HG03066 (cell line): ENCODE results near the gene SH3PXD2A.
"Not testable (repeated sequence)": the region's sequence is repeated elsewhere in the genome, so short reads cannot be mapped to it uniquely, and the experiment has no call there.

Experiments used
- ATAC-seq: cut with Tn5 transposase; IDR thresholded peaks from one replicate; pipeline ENCODE4 v1.9.1; 2021; ENCODE audit warnings: low read depth; ENCODE audit not compliant: unreplicated experiment

The SH3PXD2A gene

GRCh38 chr10:103676058-103676785 is 179.2 kb downstream of the SH3PXD2A start:
- no peak for ATAC-seq

GRCh38 chr10:103673606-103674005 is 181.8 kb downstream of the SH3PXD2A start:
- ATAC-seq, result no peak

- no peak for ATAC-seq
These were observed 183.0 kb downstream of the SH3PXD2A start for GRCh38 chr10:103672345-103672744.

GRCh38 chr10:103671126-103671895 is 184.1 kb downstream of the SH3PXD2A start:
- ATAC-seq, result no peak

- ATAC-seq, result no peak
These were observed 185.4 kb downstream of the SH3PXD2A start for GRCh38 chr10:103669944-103670343.

- no peak for ATAC-seq
These were observed 186.0 kb downstream of the SH3PXD2A start for GRCh38 chr10:103669243-103669929.

- ATAC-seq, result peak; percentile 79
These were observed 186.8 kb downstream of the SH3PXD2A start for GRCh38 chr10:103668351-103669242.

- ATAC-seq, result no peak
These were observed 188.0 kb downstream of the SH3PXD2A start for GRCh38 chr10:103667356-103667755.

- no peak for ATAC-seq
These were observed 188.6 kb downstream of the SH3PXD2A start for GRCh38 chr10:103666762-103667150.

- no peak for ATAC-seq
These were observed 189.2 kb downstream of the SH3PXD2A start for GRCh38 chr10:103666087-103666761.

GRCh38 chr10:103665162-103665889 is 190.1 kb downstream of the SH3PXD2A start:
- ATAC-seq, result no peak

GRCh38 chr10:103663802-103664201 is 191.6 kb downstream of the SH3PXD2A start:
- ATAC-seq, result no peak

GRCh38 chr10:103663236-103663635 is 192.1 kb downstream of the SH3PXD2A start:
- no peak for ATAC-seq

- ATAC-seq, result not testable (repeated sequence)
These were observed 192.7 kb downstream of the SH3PXD2A start for GRCh38 chr10:103662704-103663103.

- ATAC-seq, result no peak
These were observed 194.0 kb downstream of the SH3PXD2A start for GRCh38 chr10:103661198-103661950.

- peak; percentile 17 for ATAC-seq
These were observed 194.8 kb downstream of the SH3PXD2A start for GRCh38 chr10:103660364-103661197.

- peak; percentile 82 for ATAC-seq
These were observed 195.6 kb downstream of the SH3PXD2A start for GRCh38 chr10:103659674-103660363.
